Loucy (cell line): ENCODE results near the gene ADARB2.

Experiments
- H2AFZ ChIP-seq: fragments of 200-600 bp; sonication (generic); 2 replicates; pipeline ENCODE4 v1.6.0; 2016; ENCODE audit warnings: antibody characterized with exemption, mild to moderate bottlenecking, low read length, moderate library complexity
- H3F3A ChIP-seq: fragments of 200-600 bp; 2 replicates; pipeline ENCODE4 v1.6.0; 2016; ENCODE audit warnings: antibody characterized with exemption, low read depth, mild to moderate bottlenecking
- H3K27me3 ChIP-seq: fragments of 200-600 bp; sonication (generic); 2 replicates; pipeline ENCODE4 v1.6.1; 2014; ENCODE audit warnings: low read length, mild to moderate bottlenecking; ENCODE audit not compliant: insufficient read depth, poor library complexity, severe bottlenecking
- H3K36me3 ChIP-seq: fragments of 200-600 bp; sonication (generic); 2 replicates; pipeline ENCODE4 v1.6.1; 2016; ENCODE audit warnings: low read length; ENCODE audit not compliant: insufficient read depth
- H3K4me1 ChIP-seq: fragments of 200-600 bp; sonication (generic); 2 replicates; pipeline ENCODE4 v1.5.1; 2014; ENCODE audit warnings: low read length, mild to moderate bottlenecking; ENCODE audit not compliant: insufficient read depth, poor library complexity, severe bottlenecking
- H3K4me2 ChIP-seq: fragments of 200-600 bp; sonication (generic); 2 replicates; pipeline ENCODE4 v1.6.0; 2014; ENCODE audit warnings: antibody characterized with exemption, low read length, low read depth, mild to moderate bottlenecking; ENCODE audit not compliant: poor library complexity, severe bottlenecking
- H3K4me3 ChIP-seq: fragments of 200-600 bp; sonication (generic); 2 replicates; pipeline ENCODE4 v1.5.1; 2014; ENCODE audit warnings: low read length, mild to moderate bottlenecking, mixed read lengths; ENCODE audit not compliant: poor library complexity, severe bottlenecking
- H3K79me2 ChIP-seq: fragments of 200-600 bp; sonication (generic); 2 replicates; pipeline ENCODE4 v1.6.1; 2014; ENCODE audit warnings: low read length; ENCODE audit not compliant: insufficient read depth
- H3K9ac ChIP-seq: fragments of 200-600 bp; sonication (generic); 2 replicates; pipeline ENCODE4 v1.6.0; 2014; ENCODE audit warnings: mild to moderate bottlenecking, low read depth, low read length, moderate library complexity; ENCODE audit not compliant: poor library complexity, severe bottlenecking
- H3K9me2 ChIP-seq: fragments of 200-600 bp; sonication (generic); replicated peaks from 2 replicates; pipeline ENCODE4 v1.6.1; 2016; ENCODE audit warnings: low read depth, low read length, mixed read lengths
- H3K9me3 ChIP-seq: fragments of 200-600 bp; sonication (generic); 2 replicates; pipeline ENCODE4 v1.6.1; 2014; ENCODE audit warnings: mild to moderate bottlenecking, antibody characterized with exemption, low read length, low read depth; ENCODE audit not compliant: insufficient read depth
- H4K20me1 ChIP-seq: fragments of 200-600 bp; sonication (generic); 2 replicates; pipeline ENCODE4 v1.6.0; 2014; ENCODE audit warnings: antibody characterized with exemption, low read length, mild to moderate bottlenecking; ENCODE audit not compliant: insufficient read depth, poor library complexity, severe bottlenecking
- EZH2phosphoT487 ChIP-seq: fragments of 200-600 bp; IDR thresholded peaks from 2 replicates; pipeline ENCODE4 v1.6.1; 2018; ENCODE audit warnings: antibody characterized with exemption, mild to moderate bottlenecking, moderate library complexity, borderline replicate concordance
- TF ChIP-seq, protein P1 (sequence below): fragments of 200-600 bp; sonication (generic); conservative IDR thresholded peaks from 2 replicates; pipeline ENCODE4 v1.5.1; 2014; ENCODE audit warnings: mild to moderate bottlenecking, antibody characterized with exemption, low read length

Gene ADARB2

DNA sequence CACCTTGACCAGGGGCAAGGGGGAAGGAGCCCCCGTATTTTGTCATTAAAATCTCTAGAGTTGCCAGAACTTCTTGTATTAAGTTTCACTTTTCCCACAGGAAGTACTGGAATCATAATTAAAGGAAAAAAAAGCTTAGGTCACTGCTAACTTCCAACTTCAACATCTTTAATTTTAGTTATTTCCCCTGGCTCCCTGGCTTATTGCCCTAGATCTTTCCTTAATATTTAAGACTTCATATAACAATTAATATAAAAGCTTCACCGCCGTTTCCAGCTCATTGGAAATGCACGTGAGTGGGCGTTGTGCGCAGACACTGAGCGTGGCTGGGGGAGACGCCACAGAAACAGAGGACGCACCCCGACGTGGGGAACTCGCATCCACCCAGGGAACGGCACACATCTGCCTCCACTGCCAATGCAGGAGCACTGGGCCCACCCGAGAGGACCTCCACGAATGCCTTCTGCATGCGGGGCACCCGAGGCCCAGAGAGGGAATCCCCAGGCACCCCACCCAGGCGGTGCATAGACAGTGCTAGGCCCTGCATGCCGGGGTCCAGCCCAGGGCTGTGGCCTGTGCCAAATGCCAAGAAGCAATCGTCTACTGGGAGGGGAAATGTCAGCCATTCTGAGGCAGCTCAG is 72.2 kb downstream of the ADARB2 start:
- no peaks in the 10 kb centered on the region for H3K9me3 ChIP-seq

DNA sequence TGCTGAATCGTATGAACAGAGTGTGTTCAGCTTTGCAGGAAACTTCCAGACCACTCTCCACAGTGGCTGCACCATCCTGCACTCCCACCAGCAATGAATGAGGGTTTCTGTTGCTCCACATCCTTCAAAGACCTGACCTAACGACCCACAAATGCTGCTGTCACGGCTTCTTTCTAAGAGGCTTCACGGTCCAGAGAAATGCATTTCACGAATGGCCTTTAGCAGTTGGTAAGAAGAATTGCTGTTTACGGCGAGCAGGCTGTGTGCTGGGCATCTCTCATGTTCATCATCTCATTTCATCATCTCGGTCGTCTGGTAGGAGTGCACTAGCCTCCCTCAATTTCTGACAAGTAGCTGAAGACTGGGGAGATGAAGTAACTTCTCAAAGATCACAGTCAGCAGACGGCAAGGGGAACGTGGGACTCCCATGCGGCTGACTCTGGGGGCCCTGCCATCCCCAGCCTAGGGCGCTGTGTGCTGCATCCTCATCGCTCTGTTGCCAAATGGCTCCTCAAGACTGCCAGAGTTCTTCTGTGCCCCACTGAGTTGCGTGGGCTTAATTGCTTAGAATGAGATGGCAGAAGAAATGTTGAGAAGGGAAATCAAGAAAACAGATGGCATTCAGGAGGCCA is 72.9 kb downstream of the ADARB2 start:
- TF ChIP-seq EZH2phosphoT487 = no peak
- TF ChIP-seq, protein P1, sequence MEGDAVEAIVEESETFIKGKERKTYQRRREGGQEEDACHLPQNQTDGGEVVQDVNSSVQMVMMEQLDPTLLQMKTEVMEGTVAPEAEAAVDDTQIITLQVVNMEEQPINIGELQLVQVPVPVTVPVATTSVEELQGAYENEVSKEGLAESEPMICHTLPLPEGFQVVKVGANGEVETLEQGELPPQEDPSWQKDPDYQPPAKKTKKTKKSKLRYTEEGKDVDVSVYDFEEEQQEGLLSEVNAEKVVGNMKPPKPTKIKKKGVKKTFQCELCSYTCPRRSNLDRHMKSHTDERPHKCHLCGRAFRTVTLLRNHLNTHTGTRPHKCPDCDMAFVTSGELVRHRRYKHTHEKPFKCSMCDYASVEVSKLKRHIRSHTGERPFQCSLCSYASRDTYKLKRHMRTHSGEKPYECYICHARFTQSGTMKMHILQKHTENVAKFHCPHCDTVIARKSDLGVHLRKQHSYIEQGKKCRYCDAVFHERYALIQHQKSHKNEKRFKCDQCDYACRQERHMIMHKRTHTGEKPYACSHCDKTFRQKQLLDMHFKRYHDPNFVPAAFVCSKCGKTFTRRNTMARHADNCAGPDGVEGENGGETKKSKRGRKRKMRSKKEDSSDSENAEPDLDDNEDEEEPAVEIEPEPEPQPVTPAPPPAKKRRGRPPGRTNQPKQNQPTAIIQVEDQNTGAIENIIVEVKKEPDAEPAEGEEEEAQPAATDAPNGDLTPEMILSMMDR = no peak
- Histone ChIP-seq H2AFZ (no peak overlapping the region), H3K79me2 (no peaks in the 10 kb centered on the region), H3K4me3 (no peak overlapping the region), H4K20me1 (no peaks in the 10 kb centered on the region), H3F3A (no peaks in the 10 kb centered on the region), H3K27me3 (no peaks in the 10 kb centered on the region), H3K36me3 (no peaks in the 10 kb centered on the region), H3K9ac (no peak overlapping the region), H3K4me2 (no peak overlapping the region), H3K9me2 (no peaks in the 10 kb centered on the region), H3K4me1 (peaks cover 18% of the 10 kb centered on the region), H3K9me3 (no peaks in the 10 kb centered on the region)

More for the DNA sequence above, 72.2 kb downstream of the ADARB2 start:
- no peak overlapping the region for H3K9ac ChIP-seq
- TF ChIP-seq EZH2phosphoT487 = no peak
- TF ChIP-seq, protein P1 = no peak
- H3F3A ChIP-seq = no peaks in the 10 kb centered on the region
- no peak overlapping the region for H3K4me2 ChIP-seq
- H2AFZ ChIP-seq = no peak overlapping the region
- H3K79me2 ChIP-seq = no peaks in the 10 kb centered on the region
- H3K4me1 ChIP-seq = peaks cover 18% of the 10 kb centered on the region
- no peak overlapping the region for H3K4me3 ChIP-seq
- no peaks in the 10 kb centered on the region for H3K27me3 ChIP-seq
- H4K20me1 ChIP-seq = no peaks in the 10 kb centered on the region
- no peaks in the 10 kb centered on the region for H3K9me2 ChIP-seq
- no peaks in the 10 kb centered on the region for H3K36me3 ChIP-seq

DNA sequence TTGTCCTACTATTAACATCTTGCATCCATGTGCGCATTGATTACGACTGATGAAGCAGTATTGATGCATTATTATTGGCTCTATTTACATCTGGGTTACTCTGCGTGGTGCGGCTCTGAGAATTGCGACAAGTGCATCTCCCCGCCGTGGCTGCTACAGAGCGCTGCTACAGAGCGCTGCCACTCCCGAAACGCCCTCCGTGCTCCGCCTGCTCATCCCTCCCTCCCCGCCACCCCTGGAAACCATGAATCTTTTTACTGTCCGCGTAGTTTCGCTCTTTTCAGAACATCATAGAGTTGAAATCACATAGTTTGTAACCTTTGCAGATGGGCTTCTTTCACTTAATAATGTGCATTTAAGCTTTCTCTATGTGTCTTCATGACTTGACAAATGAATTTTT is 74.1 kb downstream of the ADARB2 start:
- H3K9me3 ChIP-seq = no peaks in the 10 kb centered on the region
- H3K4me1 ChIP-seq = peaks cover 18% of the 10 kb centered on the region
- TF ChIP-seq EZH2phosphoT487 = no peak
- TF ChIP-seq, protein P1 = no peak

More for the DNA sequence above, 74.1 kb downstream of the ADARB2 start:
- no peaks in the 10 kb centered on the region for H3K36me3 ChIP-seq
- H3K4me3 ChIP-seq = no peak overlapping the region
- H3K9ac ChIP-seq = no peak overlapping the region
- no peaks in the 10 kb centered on the region for H3F3A ChIP-seq
- no peaks in the 10 kb centered on the region for H3K9me2 ChIP-seq
- no peaks in the 10 kb centered on the region for H3K79me2 ChIP-seq
- H3K27me3 ChIP-seq = peaks cover 1% of the 10 kb centered on the region
- no peaks in the 10 kb centered on the region for H4K20me1 ChIP-seq
- no peak overlapping the region for H3K4me2 ChIP-seq
- H2AFZ ChIP-seq = no peak overlapping the region
